HEK293 (cell line): ENCODE results near the gene AIG1.

Experiments
- CTCF ChIP-seq: fragments of 450-650 bp; formaldehyde crosslinking; IDR thresholded peaks from 2 replicates; pipeline ENCODE4 v1.5.1; 2016; ENCODE audit warnings: missing biosample characterization, missing genetic modification characterization
- INSM2 ChIP-seq: fragments of 450-650 bp; formaldehyde crosslinking; IDR thresholded peaks from 2 replicates; pipeline ENCODE4 v1.5.1; 2016; ENCODE audit warnings: missing biosample characterization, missing genetic modification characterization
- ZNF214 ChIP-seq: fragments of 450-650 bp; formaldehyde crosslinking; IDR thresholded peaks from 2 replicates; pipeline ENCODE4 v1.5.1; 2017; ENCODE audit warnings: missing biosample characterization, mild to moderate bottlenecking, missing genetic modification characterization, borderline replicate concordance
- ZNF664 ChIP-seq: fragments of 450-650 bp; formaldehyde crosslinking; IDR thresholded peaks from 2 replicates; pipeline ENCODE4 v1.5.1; 2016; ENCODE audit warnings: missing biosample characterization, missing genetic modification characterization

GRCh38 chr6:143191361-143191760 is 130.7 kb downstream of the AIG1 start:
- TF ChIP-seq CTCF = no peak
- no peak for TF ChIP-seq ZNF664 (tag by site-specific recombination)
- no peak for TF ChIP-seq INSM2 (tag by site-specific recombination)
- TF ChIP-seq ZNF214 = no peak
